Measurements from ENCODE around the gene CCDC188. TPM values are rescaled to one million over a fixed set of nuclear protein-coding genes. Genes with fewer than 3 reads are reported as not detected.

The CCDC188 gene
- total and polyA plus RNA-seq, 9 of the 15 experiments (the other 6 are each of a cell fraction or from before 2014, with no cell fraction given), result not detected

DNA sequence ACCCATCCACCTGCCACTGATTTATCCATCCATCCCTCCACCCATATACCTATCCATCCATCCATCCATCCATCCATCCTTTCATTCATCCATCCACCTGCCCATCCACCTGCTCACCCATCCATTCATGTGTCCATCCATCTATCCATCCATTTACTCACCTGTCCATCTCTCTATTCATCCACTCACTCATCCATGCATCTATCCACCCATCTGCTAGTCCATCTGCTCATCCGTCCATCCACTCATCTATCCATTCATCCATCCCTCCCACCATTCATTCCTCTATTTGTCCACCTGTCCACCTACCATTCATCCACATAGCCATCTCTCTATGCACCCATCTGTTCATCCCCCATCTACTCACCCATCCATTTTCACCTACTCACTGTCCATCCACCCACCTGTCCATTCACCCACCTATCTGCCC, 48.6 kb upstream of the CCDC188 start (continued):
- TF ChIP-seq, protein P1, sequence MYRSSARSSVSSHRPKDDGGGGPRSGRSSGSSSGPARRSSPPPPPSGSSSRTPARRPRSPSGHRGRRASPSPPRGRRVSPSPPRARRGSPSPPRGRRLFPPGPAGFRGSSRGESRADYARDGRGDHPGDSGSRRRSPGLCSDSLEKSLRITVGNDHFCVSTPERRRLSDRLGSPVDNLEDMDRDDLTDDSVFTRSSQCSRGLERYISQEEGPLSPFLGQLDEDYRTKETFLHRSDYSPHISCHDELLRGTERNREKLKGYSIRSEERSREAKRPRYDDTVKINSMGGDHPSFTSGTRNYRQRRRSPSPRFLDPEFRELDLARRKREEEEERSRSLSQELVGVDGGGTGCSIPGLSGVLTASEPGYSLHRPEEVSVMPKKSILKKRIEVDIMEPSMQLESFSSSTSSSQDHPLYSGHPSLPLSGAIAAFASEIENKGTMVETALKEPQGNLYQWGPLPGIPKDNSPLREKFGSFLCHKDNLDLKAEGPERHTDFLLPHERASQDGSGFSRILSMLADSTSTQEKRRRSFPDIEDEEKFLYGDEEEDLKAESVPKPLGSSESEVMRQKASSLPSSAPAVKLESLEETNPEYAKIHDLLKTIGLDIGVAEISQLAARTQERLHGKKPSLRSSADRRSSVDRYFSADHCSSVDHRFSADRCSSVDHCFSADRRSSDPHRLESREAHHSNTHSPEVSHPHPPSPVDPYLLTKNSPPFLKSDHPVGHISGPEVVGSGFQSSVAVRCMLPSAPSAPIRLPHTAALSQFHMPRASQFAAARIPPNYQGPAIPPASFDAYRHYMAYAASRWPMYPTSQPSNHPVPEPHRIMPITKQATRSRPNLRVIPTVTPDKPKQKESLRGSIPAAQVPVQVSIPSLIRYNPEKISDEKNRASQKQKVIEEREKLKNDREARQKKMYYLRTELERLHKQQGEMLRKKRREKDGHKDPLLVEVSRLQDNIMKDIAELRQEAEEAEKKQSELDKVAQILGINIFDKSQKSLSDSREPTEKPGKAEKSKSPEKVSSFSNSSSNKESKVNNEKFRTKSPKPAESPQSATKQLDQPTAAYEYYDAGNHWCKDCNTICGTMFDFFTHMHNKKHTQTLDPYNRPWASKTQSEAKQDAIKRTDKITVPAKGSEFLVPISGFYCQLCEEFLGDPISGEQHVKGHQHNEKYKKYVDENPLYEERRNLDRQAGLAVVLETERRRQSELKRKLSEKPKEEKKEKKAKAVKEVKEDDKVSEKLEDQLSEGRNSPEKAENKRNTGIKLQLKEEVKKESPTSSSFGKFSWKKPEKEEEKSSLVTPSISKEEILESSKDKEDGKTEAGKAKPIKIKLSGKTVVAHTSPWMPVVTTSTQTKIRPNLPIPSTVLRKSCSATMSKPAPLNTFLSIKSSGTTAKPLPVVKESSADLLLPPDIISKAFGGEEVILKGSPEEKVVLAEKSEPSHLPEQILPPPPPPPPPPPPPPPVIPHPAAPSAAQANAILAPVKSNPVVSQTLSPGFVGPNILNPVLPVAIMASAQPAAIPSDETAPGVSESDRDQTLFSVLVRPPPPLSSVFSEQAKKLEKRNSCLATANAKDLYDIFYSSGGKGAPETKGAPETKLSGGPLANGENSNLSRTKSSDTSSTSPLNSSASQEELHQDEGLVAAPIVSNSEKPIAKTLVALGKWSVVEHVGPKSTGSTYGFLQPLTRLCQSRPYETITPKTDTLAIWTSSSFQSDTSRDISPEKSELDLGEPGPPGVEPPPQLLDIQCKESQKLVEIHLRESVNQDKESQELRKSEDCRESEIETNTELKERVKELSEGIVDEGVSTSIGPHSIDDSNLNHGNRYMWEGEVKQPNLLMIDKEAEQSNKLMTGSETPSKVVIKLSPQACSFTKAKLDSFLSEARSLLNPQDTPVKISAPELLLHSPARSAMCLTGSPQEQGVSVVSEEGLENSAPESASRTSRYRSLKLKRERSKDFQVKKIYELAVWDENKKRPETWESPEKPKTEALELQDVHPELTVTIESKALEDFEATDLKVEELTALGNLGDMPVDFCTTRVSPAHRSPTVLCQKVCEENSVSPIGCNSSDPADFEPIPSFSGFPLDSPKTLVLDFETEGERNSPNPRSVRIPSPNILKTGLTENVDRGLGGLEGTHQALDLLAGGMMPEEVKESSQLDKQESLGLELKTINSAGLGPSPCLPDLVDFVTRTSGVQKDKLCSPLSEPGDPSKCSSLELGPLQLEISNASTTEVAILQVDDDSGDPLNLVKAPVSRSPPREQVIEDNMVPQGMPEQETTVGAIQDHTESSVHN (IDR thresholded peaks at IDR 0.05; ENCODE audit: borderline replicate concordance in 1 of 2, low read depth in 1 of 2), result no peak
- TF ChIP-seq ZBTB1 (CRISPR knock-in tag; IDR thresholded peaks at IDR 0.05; ENCODE audit: borderline replicate concordance, low read depth), result no peak
- TF ChIP-seq PML (IDR thresholded peaks at IDR 0.05; ENCODE audit: low read length), result no peak
- 0 out of 2 replicates have a peak, but pooled peaks have one; percentile 53 for TF ChIP-seq ZEB2 (IDR thresholded peaks at IDR 0.05)
- peak; percentile 43 for TF ChIP-seq NCOA4 (IDR thresholded peaks at IDR 0.05; ENCODE audit: partially characterized antibody)
- TF ChIP-seq ARID2 (IDR thresholded peaks at IDR 0.05), result peak; percentile 33; the same call in 1 of the 2 replicates
- TF ChIP-seq PURB (CRISPR knock-in tag; IDR thresholded peaks at IDR 0.05; ENCODE audit: low read depth), result no peak
- peak in 1 of 2 experiments; percentile 62; a peak in 1 of 4 replicates for TF ChIP-seq HDAC1 (IDR thresholded peaks at IDR 0.05)
- no peak for TF ChIP-seq NR2F6 (CRISPR knock-in tag; IDR thresholded peaks at IDR 0.05)
- no peak for TF ChIP-seq ZNF224 (CRISPR knock-in tag; IDR thresholded peaks at IDR 0.05)
- TF ChIP-seq IFI16 (CRISPR knock-in tag; IDR thresholded peaks at IDR 0.05), result no peak
- TF ChIP-seq DDX20 (tag; IDR thresholded peaks at IDR 0.05; ENCODE audit: low read depth), result no peak
- peak; percentile 94 for TF ChIP-seq TSC22D4 (tag; IDR thresholded peaks at IDR 0.05)
- TF ChIP-seq ZFP1 (CRISPR knock-in tag; IDR thresholded peaks at IDR 0.05), result no peak
- TF ChIP-seq CHCHD3 (CRISPR knock-in tag; IDR thresholded peaks at IDR 0.05), result no peak
- no peak for TF ChIP-seq PPARD (CRISPR knock-in tag; IDR thresholded peaks at IDR 0.05)
- TF ChIP-seq, protein P2, sequence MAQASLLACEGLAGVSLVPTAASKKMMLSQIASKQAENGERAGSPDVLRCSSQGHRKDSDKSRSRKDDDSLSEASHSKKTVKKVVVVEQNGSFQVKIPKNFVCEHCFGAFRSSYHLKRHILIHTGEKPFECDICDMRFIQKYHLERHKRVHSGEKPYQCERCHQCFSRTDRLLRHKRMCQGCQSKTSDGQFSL (CRISPR knock-in tag; IDR thresholded peaks at IDR 0.05), result no peak
- TF ChIP-seq, protein P2 (tag; IDR thresholded peaks at IDR 0.05), result no peak
